ENCODE results near the gene SARDH.

DNA sequence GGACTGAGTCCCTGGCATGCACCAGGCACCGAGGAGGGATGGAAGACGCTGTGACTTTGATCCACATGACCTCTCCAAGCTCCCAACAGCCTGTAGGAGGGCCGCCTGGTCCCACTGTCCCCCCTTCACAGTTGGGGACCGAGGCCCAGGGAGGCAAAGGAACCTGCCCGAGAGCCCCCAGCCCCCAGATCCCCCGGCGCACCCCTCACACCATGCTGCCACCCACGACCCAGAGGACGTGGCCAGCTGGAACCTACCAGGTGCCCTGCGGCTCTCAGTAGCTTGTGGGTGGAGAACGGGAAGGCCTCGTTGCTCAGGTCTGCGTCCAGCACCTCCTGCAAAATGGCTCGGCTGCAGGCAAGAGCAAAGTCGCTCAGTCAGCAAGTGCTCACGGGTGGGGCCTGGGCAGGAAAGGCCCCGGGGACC is 53.2 kb downstream of the SARDH start:
- TF ChIP-seq, protein P1, sequence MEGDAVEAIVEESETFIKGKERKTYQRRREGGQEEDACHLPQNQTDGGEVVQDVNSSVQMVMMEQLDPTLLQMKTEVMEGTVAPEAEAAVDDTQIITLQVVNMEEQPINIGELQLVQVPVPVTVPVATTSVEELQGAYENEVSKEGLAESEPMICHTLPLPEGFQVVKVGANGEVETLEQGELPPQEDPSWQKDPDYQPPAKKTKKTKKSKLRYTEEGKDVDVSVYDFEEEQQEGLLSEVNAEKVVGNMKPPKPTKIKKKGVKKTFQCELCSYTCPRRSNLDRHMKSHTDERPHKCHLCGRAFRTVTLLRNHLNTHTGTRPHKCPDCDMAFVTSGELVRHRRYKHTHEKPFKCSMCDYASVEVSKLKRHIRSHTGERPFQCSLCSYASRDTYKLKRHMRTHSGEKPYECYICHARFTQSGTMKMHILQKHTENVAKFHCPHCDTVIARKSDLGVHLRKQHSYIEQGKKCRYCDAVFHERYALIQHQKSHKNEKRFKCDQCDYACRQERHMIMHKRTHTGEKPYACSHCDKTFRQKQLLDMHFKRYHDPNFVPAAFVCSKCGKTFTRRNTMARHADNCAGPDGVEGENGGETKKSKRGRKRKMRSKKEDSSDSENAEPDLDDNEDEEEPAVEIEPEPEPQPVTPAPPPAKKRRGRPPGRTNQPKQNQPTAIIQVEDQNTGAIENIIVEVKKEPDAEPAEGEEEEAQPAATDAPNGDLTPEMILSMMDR (conservative IDR thresholded peaks at IDR 0.05; ENCODE audit: low read length), result no peak
- TF ChIP-seq EZH2phosphoT487 (IDR thresholded peaks at IDR 0.05; ENCODE audit: borderline replicate concordance), result no peak
